GM23338 (cell line): ENCODE results near the gene LYZL1.

Experiments
- EZH2 ChIP-seq: fragments of 200-600 bp; sonication (generic); IDR thresholded peaks from one replicate; pipeline ENCODE4 v1.8.0; 2017; ENCODE audit warnings: antibody characterized with exemption, mild to moderate bottlenecking, low read depth; ENCODE audit not compliant: unreplicated experiment
- EZH2phosphoT487 ChIP-seq: fragments of 200-600 bp; sonication (generic); IDR thresholded peaks from one replicate; pipeline ENCODE4 v1.8.1; 2018; ENCODE audit warnings: antibody characterized with exemption; ENCODE audit not compliant: unreplicated experiment
- JUNB ChIP-seq: IDR thresholded peaks from one replicate; pipeline ENCODE4 v1.6.1; 2016; ENCODE audit warnings: antibody characterized with exemption; ENCODE audit not compliant: unreplicated experiment
- NANOG ChIP-seq: IDR thresholded peaks from 2 replicates; pipeline ENCODE4 v1.6.1; 2016; ENCODE audit warnings: antibody characterized with exemption, borderline replicate concordance
- POLR2AphosphoS5 ChIP-seq: IDR thresholded peaks from 2 replicates; pipeline ENCODE4 v1.6.1; 2016; ENCODE audit warnings: antibody characterized with exemption, low read depth
- ZNF114 ChIP-seq: fragments of 250-450 bp; sonication (Bioruptor Pico); IDR thresholded peaks from 2 replicates; pipeline ENCODE4 v1.5.0; 2020; ENCODE audit warnings: mild to moderate bottlenecking, moderate library complexity
- ZNF331 ChIP-seq: fragments of 250-450 bp; sonication (Bioruptor Pico); IDR thresholded peaks from 2 replicates; pipeline ENCODE4 v1.5.0; 2020; ENCODE audit warnings: low read depth, mild to moderate bottlenecking, moderate library complexity
- TF ChIP-seq, protein P1 (sequence below), 2 experiments: fragments of 200-600 bp in 1 of 2; sonication (generic) in 1 of 2; conservative IDR thresholded peaks; 2 replicates each; pipeline versions ENCODE4 v1.5.1 to v1.6.1; 2016 to 2017; ENCODE audit warnings: antibody characterized with exemption in 2 of 2, low read depth in 2 of 2, mild to moderate bottlenecking in 2 of 2, moderate library complexity in 1 of 2
- TF ChIP-seq, protein P2 (sequence below): IDR thresholded peaks from one replicate; pipeline ENCODE4 v1.6.1; 2018; ENCODE audit warnings: antibody characterized with exemption; ENCODE audit not compliant: unreplicated experiment

DNA sequence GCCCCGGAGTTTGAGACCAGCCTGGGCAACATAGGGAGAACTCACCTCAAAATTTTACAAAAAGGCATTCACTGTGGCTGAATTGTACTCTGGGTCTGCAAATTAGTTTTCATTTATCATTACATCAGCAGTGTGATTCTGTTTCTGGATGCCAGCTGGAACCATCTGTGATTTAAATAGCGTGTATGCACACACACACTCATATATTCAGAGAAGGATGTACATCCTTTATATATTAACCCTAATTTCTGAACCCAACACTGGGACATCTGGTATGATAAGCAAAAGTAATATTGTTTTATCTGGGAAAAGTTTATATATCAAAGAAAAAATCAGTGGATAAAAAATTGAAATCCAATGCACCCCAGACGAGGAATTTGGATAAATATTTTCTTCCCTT lies 33.8 kb upstream of the LYZL1 start:
- TF ChIP-seq, protein P1, sequence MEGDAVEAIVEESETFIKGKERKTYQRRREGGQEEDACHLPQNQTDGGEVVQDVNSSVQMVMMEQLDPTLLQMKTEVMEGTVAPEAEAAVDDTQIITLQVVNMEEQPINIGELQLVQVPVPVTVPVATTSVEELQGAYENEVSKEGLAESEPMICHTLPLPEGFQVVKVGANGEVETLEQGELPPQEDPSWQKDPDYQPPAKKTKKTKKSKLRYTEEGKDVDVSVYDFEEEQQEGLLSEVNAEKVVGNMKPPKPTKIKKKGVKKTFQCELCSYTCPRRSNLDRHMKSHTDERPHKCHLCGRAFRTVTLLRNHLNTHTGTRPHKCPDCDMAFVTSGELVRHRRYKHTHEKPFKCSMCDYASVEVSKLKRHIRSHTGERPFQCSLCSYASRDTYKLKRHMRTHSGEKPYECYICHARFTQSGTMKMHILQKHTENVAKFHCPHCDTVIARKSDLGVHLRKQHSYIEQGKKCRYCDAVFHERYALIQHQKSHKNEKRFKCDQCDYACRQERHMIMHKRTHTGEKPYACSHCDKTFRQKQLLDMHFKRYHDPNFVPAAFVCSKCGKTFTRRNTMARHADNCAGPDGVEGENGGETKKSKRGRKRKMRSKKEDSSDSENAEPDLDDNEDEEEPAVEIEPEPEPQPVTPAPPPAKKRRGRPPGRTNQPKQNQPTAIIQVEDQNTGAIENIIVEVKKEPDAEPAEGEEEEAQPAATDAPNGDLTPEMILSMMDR (conservative IDR thresholded peaks at IDR 0.05; ENCODE audit: low read depth in 2 of 2): no peak
- TF ChIP-seq POLR2AphosphoS5: no peak
- TF ChIP-seq, protein P2, sequence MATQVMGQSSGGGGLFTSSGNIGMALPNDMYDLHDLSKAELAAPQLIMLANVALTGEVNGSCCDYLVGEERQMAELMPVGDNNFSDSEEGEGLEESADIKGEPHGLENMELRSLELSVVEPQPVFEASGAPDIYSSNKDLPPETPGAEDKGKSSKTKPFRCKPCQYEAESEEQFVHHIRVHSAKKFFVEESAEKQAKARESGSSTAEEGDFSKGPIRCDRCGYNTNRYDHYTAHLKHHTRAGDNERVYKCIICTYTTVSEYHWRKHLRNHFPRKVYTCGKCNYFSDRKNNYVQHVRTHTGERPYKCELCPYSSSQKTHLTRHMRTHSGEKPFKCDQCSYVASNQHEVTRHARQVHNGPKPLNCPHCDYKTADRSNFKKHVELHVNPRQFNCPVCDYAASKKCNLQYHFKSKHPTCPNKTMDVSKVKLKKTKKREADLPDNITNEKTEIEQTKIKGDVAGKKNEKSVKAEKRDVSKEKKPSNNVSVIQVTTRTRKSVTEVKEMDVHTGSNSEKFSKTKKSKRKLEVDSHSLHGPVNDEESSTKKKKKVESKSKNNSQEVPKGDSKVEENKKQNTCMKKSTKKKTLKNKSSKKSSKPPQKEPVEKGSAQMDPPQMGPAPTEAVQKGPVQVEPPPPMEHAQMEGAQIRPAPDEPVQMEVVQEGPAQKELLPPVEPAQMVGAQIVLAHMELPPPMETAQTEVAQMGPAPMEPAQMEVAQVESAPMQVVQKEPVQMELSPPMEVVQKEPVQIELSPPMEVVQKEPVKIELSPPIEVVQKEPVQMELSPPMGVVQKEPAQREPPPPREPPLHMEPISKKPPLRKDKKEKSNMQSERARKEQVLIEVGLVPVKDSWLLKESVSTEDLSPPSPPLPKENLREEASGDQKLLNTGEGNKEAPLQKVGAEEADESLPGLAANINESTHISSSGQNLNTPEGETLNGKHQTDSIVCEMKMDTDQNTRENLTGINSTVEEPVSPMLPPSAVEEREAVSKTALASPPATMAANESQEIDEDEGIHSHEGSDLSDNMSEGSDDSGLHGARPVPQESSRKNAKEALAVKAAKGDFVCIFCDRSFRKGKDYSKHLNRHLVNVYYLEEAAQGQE: no peak
- TF ChIP-seq EZH2phosphoT487: no peak
- no peak for TF ChIP-seq ZNF331
- TF ChIP-seq JUNB: no peak
- TF ChIP-seq ZNF114 (CRISPR knock-in tag): no peak
- TF ChIP-seq EZH2: no peak
- no peak for TF ChIP-seq NANOG
